GM12891 (cell line): Measurements from ENCODE around the gene LCLAT1.

Experiments used
- DNase-seq: peaks from one replicate; pipeline ENCODE4 v3.0.0; 2011; ENCODE audit warnings: low spot score; ENCODE audit not compliant: insufficient read length
- FAIRE-seq: peaks from 2 replicates; lab custom pipeline; 2011; peaks lifted over from hg19 to GRCh38; lab: Jason Lieb, UNC
- PAX5 ChIP-seq: IDR thresholded peaks from 2 replicates; pipeline ENCODE4 v1.6.1; 2011; ENCODE audit warnings: low read length, moderate library complexity, mild to moderate bottlenecking; ENCODE audit not compliant: insufficient read depth, severe bottlenecking
- POLR2A ChIP-seq: IDR thresholded peaks from 2 replicates; pipeline ENCODE4 v1.6.1; 2011; ENCODE audit warnings: low read depth, low read length, control low read depth
- POLR2AphosphoS5 ChIP-seq: IDR thresholded peaks from 2 replicates; pipeline ENCODE4 v1.6.1; 2011; ENCODE audit warnings: low read depth, low read length, control low read depth
- POU2F2 ChIP-seq: IDR thresholded peaks from 2 replicates; pipeline ENCODE4 v1.6.1; 2011; ENCODE audit warnings: low read depth, mild to moderate bottlenecking, control low read depth, low read length, moderate library complexity
- SPI1 ChIP-seq: IDR thresholded peaks from 2 replicates; pipeline ENCODE4 v1.6.1; 2011; ENCODE audit warnings: low read depth, low read length, control low read depth
- TAF1 ChIP-seq: IDR thresholded peaks from 2 replicates; pipeline ENCODE4 v1.6.1; 2011; ENCODE audit warnings: low read depth, low read length, control low read depth

Gene LCLAT1

DNA sequence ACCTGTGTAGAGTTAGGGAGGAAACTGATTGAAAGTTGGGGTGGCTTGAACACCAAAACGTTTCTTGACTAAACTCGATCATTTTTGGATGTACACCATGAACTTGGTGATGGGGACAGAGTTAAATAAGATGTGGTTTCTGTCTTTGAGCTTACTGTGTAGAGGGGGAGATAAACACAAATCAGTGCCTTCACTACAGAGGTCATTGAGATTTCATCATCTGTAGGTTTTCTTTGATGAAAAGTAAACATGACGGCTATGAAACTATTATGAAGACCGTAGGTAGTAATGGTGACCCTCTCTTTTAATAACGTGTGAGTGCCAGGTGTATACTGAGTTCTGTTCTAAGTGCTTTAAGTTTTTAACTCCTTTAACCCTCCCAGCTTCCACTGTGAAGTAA, 6.5 kb downstream of the LCLAT1 start:
- FAIRE-seq = no peak

DNA sequence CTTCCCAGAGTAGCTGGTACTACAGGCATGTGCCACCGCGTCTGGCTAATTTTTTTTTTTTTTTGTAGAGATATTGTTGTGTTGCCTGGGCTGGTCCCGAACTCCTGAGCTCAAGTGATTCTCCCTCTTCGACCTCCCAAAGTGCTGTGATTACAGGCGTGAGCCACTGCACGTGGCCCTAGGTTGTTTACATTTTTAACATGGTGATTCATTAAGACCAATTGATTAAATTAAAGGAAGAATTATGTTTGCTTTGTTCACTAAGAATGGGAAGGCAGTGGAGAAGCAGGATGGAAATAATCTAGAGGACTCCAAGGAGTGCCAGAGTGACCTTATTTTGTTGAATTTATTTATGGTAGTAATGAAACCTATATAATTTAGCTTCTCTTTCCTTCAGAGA, 7.5 kb downstream of the LCLAT1 start:
- FAIRE-seq (no peak), DNase-seq (no peak)
- TF ChIP-seq TAF1 (no peak), POU2F2 (no peak), PAX5 (no peak), POLR2AphosphoS5 (no peak), SPI1 (no peak), POLR2A (no peak)

More for the DNA sequence above, 6.5 kb downstream of the LCLAT1 start:
- DNase-seq = no peak
- TF ChIP-seq SPI1 (no peak), POLR2A (no peak), POLR2AphosphoS5 (no peak), PAX5 (no peak), TAF1 (no peak), POU2F2 (no peak)

DNA sequence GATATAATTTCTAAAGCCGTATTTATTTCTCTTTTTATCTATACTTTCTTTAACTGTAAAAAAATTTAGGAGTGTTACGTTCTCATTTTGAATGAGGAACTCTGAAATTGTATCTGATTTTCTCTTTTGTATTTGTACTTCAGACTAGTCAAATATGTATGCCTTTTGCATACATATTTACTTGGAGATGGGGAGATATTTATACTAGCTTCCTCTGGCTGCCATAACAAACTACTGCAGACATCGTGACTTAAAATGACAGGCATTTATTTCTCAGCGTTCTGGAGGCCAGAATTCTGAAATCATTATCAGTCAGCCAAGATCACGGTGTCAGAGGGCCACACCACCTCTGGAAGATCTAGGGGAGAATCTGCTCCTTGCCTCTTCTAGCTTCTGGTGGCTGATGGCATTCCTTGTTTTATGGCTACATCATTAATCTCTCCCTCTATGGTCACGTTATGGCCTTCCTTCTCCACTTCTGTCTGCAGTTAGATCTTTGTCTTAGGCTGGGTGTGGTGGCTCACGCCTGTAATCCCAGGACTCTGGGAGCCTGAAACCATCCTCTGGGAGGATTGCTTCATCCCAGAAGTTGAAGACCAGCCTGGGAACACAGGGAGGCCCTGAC, 8.2 kb downstream of the LCLAT1 start:
- FAIRE-seq = no peak
- no peak for TF ChIP-seq TAF1
- no peak for TF ChIP-seq POLR2A
- no peak for TF ChIP-seq SPI1
- TF ChIP-seq POLR2AphosphoS5 = no peak
- no peak for TF ChIP-seq PAX5
- TF ChIP-seq POU2F2 = no peak
- DNase-seq = no peak

DNA sequence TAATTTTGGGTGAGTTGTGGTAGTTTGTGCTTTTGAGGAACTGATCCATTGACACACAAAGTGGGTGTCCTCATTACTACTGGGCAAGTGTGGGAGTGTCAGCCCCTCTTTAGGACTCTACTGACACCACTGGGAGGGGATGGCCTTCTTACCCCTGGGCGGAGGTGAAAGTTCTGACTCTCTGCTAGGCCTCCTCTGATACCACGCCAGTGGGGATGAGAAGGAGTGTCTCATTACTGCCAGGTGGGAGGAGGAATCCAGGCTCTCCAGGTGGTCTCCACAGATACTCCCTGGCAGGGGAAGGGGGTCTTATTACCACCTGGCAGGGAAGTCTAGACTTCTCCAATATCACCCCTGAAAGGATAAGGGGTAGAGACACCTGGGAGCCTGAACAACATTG, 9.1 kb downstream of the LCLAT1 start:
- DNase-seq (no peak), FAIRE-seq (no peak)
- no peak for TF ChIP-seq POLR2A
- no peak for TF ChIP-seq POLR2AphosphoS5
- TF ChIP-seq SPI1 = peak; percentile 71

DNA sequence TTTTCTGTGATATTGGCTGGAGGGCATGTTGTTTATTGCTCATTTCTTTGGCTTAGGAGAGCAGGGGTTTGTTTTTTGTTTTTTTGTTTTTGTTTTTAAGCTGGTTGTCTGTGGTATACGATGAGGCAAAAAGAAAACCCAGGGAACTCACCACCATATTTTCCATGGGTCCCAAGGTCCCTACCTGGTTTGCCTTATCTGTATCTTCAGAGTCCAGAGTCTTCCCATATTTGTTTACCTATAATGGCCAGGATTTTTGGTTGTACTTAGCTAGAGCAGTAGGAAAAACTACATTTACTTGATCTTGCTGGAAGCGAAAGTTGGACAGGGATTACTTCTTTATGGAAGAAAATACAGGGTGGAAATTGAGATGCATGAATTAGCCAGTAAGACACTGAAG, 9.5 kb downstream of the LCLAT1 start:
- FAIRE-seq (no peak), DNase-seq (no peak)
- TF ChIP-seq SPI1 (no peak), PAX5 (no peak), POLR2AphosphoS5 (no peak), POLR2A (no peak), POU2F2 (no peak), TAF1 (no peak)

DNA sequence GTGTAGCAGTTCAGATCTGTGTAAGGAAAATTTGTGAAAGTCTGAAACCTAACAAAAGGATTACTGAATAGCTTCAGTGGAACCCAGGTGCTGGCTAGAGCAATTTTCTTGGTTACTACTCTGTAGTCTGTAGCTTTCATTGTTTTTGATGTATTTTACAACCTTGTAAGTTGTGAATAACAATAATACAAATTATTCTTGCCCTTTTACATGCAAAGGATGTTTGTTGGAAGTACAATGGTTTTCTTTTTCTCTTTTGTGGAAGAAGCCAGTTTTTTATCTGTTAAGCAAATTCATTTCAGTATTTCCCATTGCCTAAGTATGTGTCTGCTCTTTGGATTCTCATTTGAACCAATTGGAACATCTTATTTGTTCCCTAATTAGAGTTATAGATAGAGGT, 10.2 kb downstream of the LCLAT1 start:
- no peak for TF ChIP-seq SPI1
- no peak for TF ChIP-seq POLR2A
- TF ChIP-seq PAX5 = no peak
- DNase-seq (no peak), FAIRE-seq (no peak)

DNA sequence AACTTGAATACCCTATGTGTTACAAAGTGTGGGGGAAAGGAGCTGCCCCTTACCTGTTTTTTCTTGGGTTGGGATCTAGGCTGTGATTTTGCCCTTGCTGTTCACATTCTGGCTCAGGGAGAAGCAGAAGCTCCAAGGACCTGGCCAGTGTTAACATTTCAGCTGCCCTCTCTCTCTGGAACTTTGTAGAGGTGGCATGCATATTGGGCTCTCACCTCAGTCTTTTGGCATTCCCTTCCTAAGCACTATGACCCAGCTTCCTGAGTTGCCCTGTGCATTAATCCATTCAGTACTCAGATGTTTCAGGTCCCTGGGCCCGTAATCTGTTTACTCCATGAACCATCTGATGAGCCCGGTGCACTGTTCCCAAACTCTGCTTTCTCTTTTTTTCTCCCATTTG, 12.1 kb downstream of the LCLAT1 start:
- FAIRE-seq (no peak), DNase-seq (no peak)
- TF ChIP-seq PAX5 (no peak), POLR2AphosphoS5 (no peak), POLR2A (no peak), TAF1 (no peak), POU2F2 (no peak), SPI1 (no peak)

DNA sequence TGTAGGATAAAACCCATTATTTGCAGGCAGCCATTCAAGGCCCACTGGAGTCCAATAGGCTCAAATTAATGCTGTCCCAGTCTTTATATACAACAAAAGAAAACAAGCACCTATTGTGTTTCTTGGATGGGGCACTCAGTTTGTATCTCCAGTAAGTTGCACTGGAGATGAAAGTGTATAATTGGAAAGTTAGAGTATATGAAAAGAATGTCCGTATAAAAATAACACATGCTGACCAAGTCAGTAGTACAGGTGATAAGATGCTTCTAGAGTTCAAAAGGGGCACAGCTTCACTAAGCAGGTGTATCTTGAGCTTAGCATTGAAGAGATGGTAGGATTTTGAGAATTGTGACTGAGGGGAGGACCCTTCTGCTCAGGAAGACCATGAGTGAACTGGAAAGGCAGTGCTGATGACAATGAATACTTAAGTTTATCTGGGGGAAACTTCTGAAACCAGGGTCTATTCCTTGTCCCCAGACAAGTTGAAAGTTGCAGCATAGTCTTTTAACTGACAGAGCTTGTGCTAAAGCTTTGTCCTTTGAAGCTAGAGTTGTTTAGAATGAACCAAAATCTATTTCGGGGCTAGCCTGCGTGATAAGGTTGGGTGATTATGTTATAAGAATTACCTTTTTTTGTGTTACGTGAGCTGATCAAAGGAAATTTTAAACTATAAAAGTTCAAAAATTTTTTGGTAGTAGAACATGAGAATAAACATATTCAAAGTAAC, 15.2 kb downstream of the LCLAT1 start:
- no peak for DNase-seq
- TF ChIP-seq SPI1 = no peak
- no peak for TF ChIP-seq TAF1
- TF ChIP-seq POLR2AphosphoS5 = no peak
- TF ChIP-seq POLR2A = no peak
- no peak for TF ChIP-seq PAX5
- no peak for FAIRE-seq

DNA sequence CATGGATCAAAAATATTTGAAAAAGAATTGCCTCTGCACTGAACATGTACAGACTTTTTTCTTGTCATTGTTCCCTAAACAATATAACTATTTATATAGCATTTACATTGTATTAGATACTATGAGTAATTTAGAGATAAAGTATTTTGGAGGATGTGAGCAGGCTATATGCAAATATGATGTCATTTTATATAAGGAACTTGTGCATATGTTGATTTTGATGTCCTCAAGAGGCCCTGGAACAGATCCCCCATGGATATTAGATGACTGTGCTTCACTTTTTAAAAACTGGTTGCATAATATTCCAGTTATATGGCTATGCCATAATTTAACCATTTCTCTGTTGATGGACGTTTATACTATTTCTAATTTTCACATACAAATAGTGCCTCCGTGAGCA, 16.5 kb downstream of the LCLAT1 start:
- TF ChIP-seq SPI1 = no peak
- TF ChIP-seq TAF1 = no peak
- no peak for TF ChIP-seq POLR2A
- TF ChIP-seq POLR2AphosphoS5 = no peak
- no peak for TF ChIP-seq POU2F2
- TF ChIP-seq PAX5 = no peak
- FAIRE-seq (no peak), DNase-seq (no peak)

DNA sequence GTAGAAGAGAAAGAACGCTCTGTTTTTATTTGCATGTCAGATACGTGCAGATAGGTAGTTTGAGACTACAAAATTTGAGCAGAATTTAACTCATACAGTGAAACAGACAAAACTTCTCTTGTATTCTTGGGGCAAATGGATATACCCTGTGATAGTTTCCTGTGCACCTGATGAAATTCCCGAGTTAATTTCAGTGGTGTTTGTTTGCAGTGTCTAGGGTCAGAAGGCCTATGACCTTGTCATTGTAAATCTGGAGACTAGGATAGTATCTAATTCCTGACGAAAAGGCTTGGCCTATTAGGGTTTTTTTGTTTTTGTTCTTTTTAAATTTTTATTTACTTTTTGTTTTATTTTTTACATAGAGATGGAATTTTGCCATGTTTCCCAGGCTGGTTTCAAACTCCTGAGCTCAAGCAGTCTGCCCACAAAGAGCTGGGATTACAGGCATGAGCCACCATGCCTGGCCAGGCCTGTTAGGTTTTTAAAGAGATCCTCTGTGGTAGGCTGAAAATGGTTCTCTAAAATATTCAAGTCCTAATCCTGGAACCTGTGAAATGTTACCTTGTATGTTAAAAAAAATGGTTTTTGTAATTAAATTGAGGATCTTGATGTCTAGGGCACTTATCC, 17.6 kb downstream of the LCLAT1 start:
- FAIRE-seq (no peak), DNase-seq (no peak)
- TF ChIP-seq PAX5 (no peak), POLR2A (no peak), TAF1 (no peak), POLR2AphosphoS5 (no peak), POU2F2 (no peak), SPI1 (no peak)
